Esophagus squamous epithelium (tissue), 5 donors: Measurements from ENCODE around the gene DEAF1. TPM values are rescaled to one million over a fixed set of nuclear protein-coding genes. Genes with fewer than 3 reads are reported as not detected.

Source experiments
- DNase-seq: peaks from one replicate; lab custom pipeline; 2025; lab: John Stamatoyannopoulos, UW
- H3K27ac ChIP-seq, 4 donors: fragments of 200-600 bp; sonication (generic); one replicate each; pipeline ENCODE4 v1.5.1; 2016 to 2019; ENCODE audit warnings: mild to moderate bottlenecking in 1 of 4
- H3K27me3 ChIP-seq, 4 donors: fragments of 200-600 bp; sonication (generic); 1 replicate in 3 of 4; 2 replicates in 1 of 4; pipeline versions ENCODE4 v1.5.1 to v1.6.0; 2017 to 2021; ENCODE audit warnings: antibody characterized with exemption in 1 of 4
- H3K36me3 ChIP-seq, 3 donors: fragments of 200-600 bp; sonication (generic); one replicate each; pipeline ENCODE4 v1.5.1; 2016 to 2019
- H3K4me1 ChIP-seq, 3 donors: fragments of 200-600 bp; sonication (generic); one replicate each; pipeline ENCODE4 v1.5.1; 2017 to 2019
- H3K4me3 ChIP-seq, 4 donors: fragments of 200-600 bp; sonication (generic); 1 replicate in 3 of 4; 2 replicates in 1 of 4; pipeline ENCODE4 v1.5.1; 2016 to 2019; ENCODE audit warnings: mild to moderate bottlenecking in 2 of 4, moderate library complexity in 1 of 4
- H3K9me3 ChIP-seq, 3 donors: fragments of 200-600 bp; sonication (generic); one replicate each; pipeline ENCODE4 v1.5.1; 2016 to 2019
- POLR2A ChIP-seq, 4 donors: fragments of 450-650 bp; IDR thresholded peaks; one replicate each; pipeline ENCODE4 v1.6.1; 2017; ENCODE audit warnings: antibody characterized with exemption in 4 of 4, mild to moderate bottlenecking in 4 of 4, moderate library complexity in 3 of 4
- WGBS, 2 donors: methylation state at CpG; one replicate each; pipeline ENCODE4 v1.1.5; 2018; 5-methylcytosine and 5-hydroxymethylcytosine counted together
- intact Hi-C: fragments of 100-400 bp; cut with DNase I; formaldehyde crosslinking; loops from one replicate; pipeline ENCODE4 v1.15.0; 2022
- total RNA-seq, 4 donors: library from RNA; depleted of rRNA; stranded (reverse); fragments of >200 nt; gene quantifications; one replicate each; pipeline ENCODE4 v1.1.0, GENCODE V29; 2016
- TF ChIP-seq, protein P1 (sequence below), 6 experiments: fragments of 450-650 bp in 4 of 6; fragments of 200-600 bp in 2 of 6; sonication (generic) in 2 of 6; IDR thresholded peaks; one replicate each; pipeline ENCODE4 v1.5.1; 2016 to 2019; ENCODE audit warnings: antibody characterized with exemption in 6 of 6, mild to moderate bottlenecking in 4 of 6, moderate library complexity in 4 of 6
- donor health status: DM: yes; HTN: yes; CAD: no.

DEAF1 gene
- total RNA-seq, 4 donors from 2014 or later: 18.3 to 45.0 (median 25.4) TPM

GRCh38 chr11:623349-623869, 71.6 kb downstream of the DEAF1 start:
- WGBS, 2 donors: 88 to 93% methylated on average over 10 of the region's 15 CpGs
- H3K4me1 ChIP-seq: peaks cover 3 to 23% (median 7%) of the 10 kb centered on the region in 3 donors
- H3K36me3 ChIP-seq: peaks cover 0 to 46% (median 0%) of the 10 kb centered on the region in 3 donors
- no peak for DNase-seq
- no peaks in the 10 kb centered on the region for H3K9me3 ChIP-seq
- TF ChIP-seq POLR2A (IDR thresholded peaks at IDR 0.05): no peak
- TF ChIP-seq, protein P1, sequence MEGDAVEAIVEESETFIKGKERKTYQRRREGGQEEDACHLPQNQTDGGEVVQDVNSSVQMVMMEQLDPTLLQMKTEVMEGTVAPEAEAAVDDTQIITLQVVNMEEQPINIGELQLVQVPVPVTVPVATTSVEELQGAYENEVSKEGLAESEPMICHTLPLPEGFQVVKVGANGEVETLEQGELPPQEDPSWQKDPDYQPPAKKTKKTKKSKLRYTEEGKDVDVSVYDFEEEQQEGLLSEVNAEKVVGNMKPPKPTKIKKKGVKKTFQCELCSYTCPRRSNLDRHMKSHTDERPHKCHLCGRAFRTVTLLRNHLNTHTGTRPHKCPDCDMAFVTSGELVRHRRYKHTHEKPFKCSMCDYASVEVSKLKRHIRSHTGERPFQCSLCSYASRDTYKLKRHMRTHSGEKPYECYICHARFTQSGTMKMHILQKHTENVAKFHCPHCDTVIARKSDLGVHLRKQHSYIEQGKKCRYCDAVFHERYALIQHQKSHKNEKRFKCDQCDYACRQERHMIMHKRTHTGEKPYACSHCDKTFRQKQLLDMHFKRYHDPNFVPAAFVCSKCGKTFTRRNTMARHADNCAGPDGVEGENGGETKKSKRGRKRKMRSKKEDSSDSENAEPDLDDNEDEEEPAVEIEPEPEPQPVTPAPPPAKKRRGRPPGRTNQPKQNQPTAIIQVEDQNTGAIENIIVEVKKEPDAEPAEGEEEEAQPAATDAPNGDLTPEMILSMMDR (IDR thresholded peaks at IDR 0.05): no peak
- no peak overlapping the region for H3K4me3 ChIP-seq
- H3K27ac ChIP-seq: no peak overlapping the region
- peaks cover 0 to 44% (median 2%) of the 10 kb centered on the region in 4 donors for H3K27me3 ChIP-seq
- intact Hi-C loops: no loop called here

- Histone ChIP-seq H3K27ac (no peak overlapping the region), H3K27me3 (peaks cover 0 to 37% (median 2%) of the 10 kb centered on the region in 4 donors), H3K36me3 (peaks cover 0 to 59% (median 0%) of the 10 kb centered on the region in 3 donors), H3K9me3 (no peaks in the 10 kb centered on the region), H3K4me3 (no peak overlapping the region), H3K4me1 (peaks cover 3 to 20% (median 8%) of the 10 kb centered on the region in 3 donors)
- intact Hi-C loops: no loop called here
- DNase-seq: no peak
- 74 to 82% methylated on average over 14 to 15 of the region's 27 CpGs for WGBS, 2 donors
- no peak for TF ChIP-seq POLR2A (IDR thresholded peaks at IDR 0.05)
Observed at GRCh38 chr11:621838-622237, 73.2 kb downstream of the DEAF1 start.

- DNase-seq: no peak
- H3K4me3 ChIP-seq: no peak overlapping the region
- no peak for TF ChIP-seq POLR2A (IDR thresholded peaks at IDR 0.05)
- TF ChIP-seq, protein P1 (IDR thresholded peaks at IDR 0.05): no peak
- H3K36me3 ChIP-seq: peaks cover 0 to 59% (median 0%) of the 10 kb centered on the region in 3 donors
- no peak overlapping the region for H3K27ac ChIP-seq
- peaks cover 0 to 30% (median 0%) of the 10 kb centered on the region in 4 donors for H3K27me3 ChIP-seq
- intact Hi-C loops: no loop called here
- WGBS, 2 donors: 78 to 86% methylated on average over 6 to 11 of the region's 45 CpGs
- peaks cover 2 to 20% (median 10%) of the 10 kb centered on the region in 3 donors for H3K4me1 ChIP-seq
- H3K9me3 ChIP-seq: no peaks in the 10 kb centered on the region
Observed at GRCh38 chr11:620935-621814, 73.8 kb downstream of the DEAF1 start.

GRCh38 chr11:620201-620600, 74.8 kb downstream of the DEAF1 start:
- intact Hi-C loops: no loop called here
- H3K9me3 ChIP-seq: no peaks in the 10 kb centered on the region
- H3K27me3 ChIP-seq: peaks cover 0 to 20% (median 0%) of the 10 kb centered on the region in 4 donors
- no peak overlapping the region for H3K27ac ChIP-seq
- 100% methylated on average over 7 of the region's 13 CpGs; no CpG with 5 or more reads in 1 of the 2 donors for WGBS, 2 donors
- H3K4me1 ChIP-seq: peaks cover 5 to 24% (median 16%) of the 10 kb centered on the region in 3 donors
- TF ChIP-seq, protein P1 (IDR thresholded peaks at IDR 0.05): no peak
- no peak for TF ChIP-seq POLR2A (IDR thresholded peaks at IDR 0.05)
- no peak overlapping the region for H3K4me3 ChIP-seq
- H3K36me3 ChIP-seq: peaks cover 0 to 59% (median 0%) of the 10 kb centered on the region in 3 donors
- no peak for DNase-seq

GRCh38 chr11:619628-620050, 75.4 kb downstream of the DEAF1 start:
- peaks cover 0 to 15% (median 0%) of the 10 kb centered on the region in 4 donors for H3K27me3 ChIP-seq
- no peak overlapping the region for H3K4me3 ChIP-seq
- peaks cover 11 to 27% (median 21%) of the 10 kb centered on the region in 3 donors for H3K4me1 ChIP-seq
- peaks cover 0 to 60% (median 0%) of the 10 kb centered on the region in 3 donors for H3K36me3 ChIP-seq
- no peak for DNase-seq
- WGBS, 2 donors: 92% methylated on average over 12 of the region's 22 CpGs; no CpG with 5 or more reads in 1 of the 2 donors
- intact Hi-C loops: loop anchor here (5.0 kb wide), 1 partner anchor 52 kb away; no protein-coding TSS in a partner anchor
- no peak overlapping the region for H3K27ac ChIP-seq
- no peak for TF ChIP-seq POLR2A (IDR thresholded peaks at IDR 0.05)
- TF ChIP-seq, protein P1 (IDR thresholded peaks at IDR 0.05): no peak
- no peaks in the 10 kb centered on the region for H3K9me3 ChIP-seq
